H1 (cell line): ENCODE data around the gene LIN28B. TPM values are rescaled to one million over a fixed set of nuclear protein-coding genes. Genes with fewer than 3 reads are reported as not detected.

Experiments
- ATF2 ChIP-seq: IDR thresholded peaks from 2 replicates; pipeline ENCODE4 v1.6.1; 2012; ENCODE audit warnings: low read length, inconsistent platforms
- EZH2 ChIP-seq: fragments of 200-600 bp; sonication (generic); IDR thresholded peaks from 2 replicates; pipeline ENCODE4 v1.7.1; 2012; ENCODE audit warnings: low read depth, mild to moderate bottlenecking, moderate library complexity, low read length, inconsistent platforms; ENCODE audit not compliant: severe bottlenecking
- KDM1A ChIP-seq: fragments of 200-600, 300-600 bp; sonication (generic); IDR thresholded peaks from 2 replicates; pipeline ENCODE4 v1.7.1; 2016; ENCODE audit warnings: mild to moderate bottlenecking, low read length, borderline replicate concordance
- KDM4A ChIP-seq: IDR thresholded peaks from one replicate; pipeline ENCODE4 v1.7.1; 2012; ENCODE audit warnings: low read depth, mild to moderate bottlenecking, moderate library complexity, low read length, inconsistent platforms; ENCODE audit not compliant: severe bottlenecking
- MAFK ChIP-seq: IDR thresholded peaks from 2 replicates; pipeline ENCODE4 v1.6.1; 2012; ENCODE audit warnings: low read depth, mild to moderate bottlenecking, improper control_type of control experiment, low read length
- TAF1 ChIP-seq: IDR thresholded peaks from 2 replicates; pipeline ENCODE4 v1.6.1; 2011; ENCODE audit warnings: mild to moderate bottlenecking, low read depth, low read length
- polyA plus RNA-seq, 7 experiments: library from polyadenylated mRNA; depleted of rRNA in 3 of 7; stranded (reverse) in 5 of 7; unstranded in 2 of 7; fragments of >200 nt in 5 of 7; fragments of 200-250 nt in 2 of 7; gene quantifications; 1 replicate in 5 of 7; 2 replicates in 1 of 7; 4 replicates in 1 of 7; pipeline versions ENCODE4 v1.2.1 to v1.2.3, GENCODE V29; 2011 to 2013; ENCODE audit warnings: missing spikeins in 2 of 7, mixed read lengths in 2 of 7
- total RNA-seq: library from RNA; stranded (reverse); fragmentation: NEBNext Ultra II Directional; extraction: Animal tissue kit (Norgen Biotek cat#: 25700); gene quantifications from 2 replicates; pipeline ENCODE4 v1.2.1, GENCODE V29; 2021

The LIN28B gene
- total and polyA plus RNA-seq, 2 of the 8 experiments (the other 6 are each of a cell fraction or from before 2014, with no cell fraction given): 27.4 to 94.7 TPM

- TF ChIP-seq EZH2: no peak
- TF ChIP-seq KDM1A: no peak
- no peak for TF ChIP-seq KDM4A
- TF ChIP-seq ATF2: no peak
- TF ChIP-seq TAF1: no peak
- TF ChIP-seq MAFK: no peak
These were observed 13.1 kb downstream of the LIN28B start (continued) for GRCh38 chr6:104969785-104970581.
